ENCODE measurements around the gene GMCL2.

DNA sequence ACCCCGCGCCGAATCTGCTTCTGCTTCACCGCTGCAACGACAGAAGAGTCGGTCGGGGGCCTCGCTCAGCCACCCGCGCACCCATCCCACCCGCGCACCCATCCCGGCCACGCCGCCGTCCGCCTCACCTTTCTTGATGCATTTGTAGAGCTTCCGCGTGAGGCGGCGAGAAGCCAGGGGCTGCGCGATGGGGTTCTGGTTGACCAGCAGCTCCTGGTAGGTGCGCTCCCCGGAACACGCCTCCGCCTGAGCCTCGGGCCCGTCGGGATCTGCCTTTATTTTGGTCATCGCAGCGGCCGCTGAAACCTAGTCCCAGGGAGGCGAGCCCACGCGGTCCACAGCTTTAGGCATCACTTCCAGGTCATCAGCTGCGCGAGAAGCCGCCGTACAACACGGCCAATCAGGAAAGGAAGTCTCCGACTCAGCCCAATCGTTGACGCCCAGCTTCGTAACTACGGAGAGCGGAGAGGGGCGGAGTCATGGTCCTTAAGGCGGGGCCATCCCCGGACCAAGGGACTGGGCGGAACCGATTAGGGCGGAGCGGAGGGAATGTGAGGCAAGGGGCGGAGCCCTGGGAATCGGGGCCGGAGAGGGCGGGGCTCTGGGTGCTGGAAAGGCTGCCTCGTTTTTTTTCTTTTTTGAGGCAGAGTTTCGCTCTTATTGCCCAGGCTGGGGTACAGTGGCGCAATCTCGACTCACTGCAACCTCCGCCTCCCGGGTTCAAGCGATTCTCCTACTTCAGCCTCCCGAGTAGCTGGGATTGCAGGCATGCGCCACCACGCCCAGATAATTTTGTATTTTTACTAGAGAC lies 33.4 kb downstream of the GMCL2 start, which contains the start of gene NHP2:
- peak; percentile 85 to 90 (median 86) for TF ChIP-seq POLR2AphosphoS5 (IDR thresholded peaks at IDR 0.05)
- TF ChIP-seq, protein P1, sequence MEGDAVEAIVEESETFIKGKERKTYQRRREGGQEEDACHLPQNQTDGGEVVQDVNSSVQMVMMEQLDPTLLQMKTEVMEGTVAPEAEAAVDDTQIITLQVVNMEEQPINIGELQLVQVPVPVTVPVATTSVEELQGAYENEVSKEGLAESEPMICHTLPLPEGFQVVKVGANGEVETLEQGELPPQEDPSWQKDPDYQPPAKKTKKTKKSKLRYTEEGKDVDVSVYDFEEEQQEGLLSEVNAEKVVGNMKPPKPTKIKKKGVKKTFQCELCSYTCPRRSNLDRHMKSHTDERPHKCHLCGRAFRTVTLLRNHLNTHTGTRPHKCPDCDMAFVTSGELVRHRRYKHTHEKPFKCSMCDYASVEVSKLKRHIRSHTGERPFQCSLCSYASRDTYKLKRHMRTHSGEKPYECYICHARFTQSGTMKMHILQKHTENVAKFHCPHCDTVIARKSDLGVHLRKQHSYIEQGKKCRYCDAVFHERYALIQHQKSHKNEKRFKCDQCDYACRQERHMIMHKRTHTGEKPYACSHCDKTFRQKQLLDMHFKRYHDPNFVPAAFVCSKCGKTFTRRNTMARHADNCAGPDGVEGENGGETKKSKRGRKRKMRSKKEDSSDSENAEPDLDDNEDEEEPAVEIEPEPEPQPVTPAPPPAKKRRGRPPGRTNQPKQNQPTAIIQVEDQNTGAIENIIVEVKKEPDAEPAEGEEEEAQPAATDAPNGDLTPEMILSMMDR (IDR thresholded peaks at IDR 0.05) = no peak

All from transverse colon (tissue), 4 donors.